Measurements from ENCODE around the gene GYS1. TPM values are rescaled to one million over a fixed set of nuclear protein-coding genes. Genes with fewer than 3 reads are reported as not detected.
A peak's percentile ranks its signal among the peaks of the same experiment; 100 is the strongest.

The GYS1 gene
- total and polyA plus RNA-seq, 12 donors: 23.7 to 63.9 (median 37.3) TPM

- WGBS, 4 donors: 58 to 64% (median 61%) methylated on average over 3 to 7 of the region's 7 CpGs
- H3K27me3 ChIP-seq: no peaks in the 10 kb centered on the region
- intact Hi-C loops (cut with DNase I): loop anchor here in 1 of 2 donors (10.0 kb wide), 1 partner anchor 88 kb away; the partner anchor contains the start of gene PPP1R15A
- no peak overlapping the region for H3K4me3 ChIP-seq
- H3K9me3 ChIP-seq (replicated peaks in 1 of 3): no peaks in the 10 kb centered on the region
- no peak for DNase-seq
- peaks cover 0 to 14% of the 10 kb centered on the region in 2 donors for H3K36me3 ChIP-seq (replicated peaks in 1 of 2)
- H3K4me1 ChIP-seq (replicated peaks in 1 of 2): peaks cover 31 to 34% of the 10 kb centered on the region in 2 donors
- H3K27ac ChIP-seq: peak overlapping the region in 4 of 5 donors; percentile 47 to 93 (median 66)
- TF ChIP-seq CTCF (IDR thresholded peaks at IDR 0.05): no peak
- TF ChIP-seq POLR2A (IDR thresholded peaks at IDR 0.05): no peak
These were observed 30.3 kb downstream of the GYS1 start for GRCh38 chr19:48962849-48963165.

GRCh38 chr19:48962029-48962848, 30.9 kb downstream of the GYS1 start:
- H3K27ac ChIP-seq: peak overlapping the region in 4 of 5 donors; percentile 47 to 93 (median 59)
- 57 to 69% (median 67%) methylated on average over 20 to 22 of the region's 22 CpGs for WGBS, 4 donors
- H3K9me3 ChIP-seq (replicated peaks in 1 of 3): no peaks in the 10 kb centered on the region
- no peaks in the 10 kb centered on the region for H3K27me3 ChIP-seq
- no peak for TF ChIP-seq CTCF (IDR thresholded peaks at IDR 0.05)
- no peak for TF ChIP-seq POLR2A (IDR thresholded peaks at IDR 0.05)
- peak in 6 of 7 donors; percentile 44 to 59 (median 58) for DNase-seq
- no peak overlapping the region for H3K4me3 ChIP-seq
- H3K36me3 ChIP-seq (replicated peaks in 1 of 2): peaks cover 0 to 14% of the 10 kb centered on the region in 2 donors
- peaks cover 30 to 31% of the 10 kb centered on the region in 2 donors for H3K4me1 ChIP-seq (replicated peaks in 1 of 2)
- intact Hi-C loops (cut with DNase I): loop anchor here in 1 of 2 donors (10.0 kb wide), 1 partner anchor 87 kb away; the partner anchor contains the start of gene PPP1R15A

- 81 to 86% (median 85%) methylated on average over 11 to 12 of the region's 12 CpGs for WGBS, 4 donors
- H3K4me3 ChIP-seq: no peak overlapping the region
- no peak for DNase-seq
- no peaks in the 10 kb centered on the region for H3K27me3 ChIP-seq
- H3K27ac ChIP-seq: peak overlapping the region in 1 of 5 donors; percentile 62
- TF ChIP-seq POLR2A (IDR thresholded peaks at IDR 0.05): no peak
- TF ChIP-seq CTCF (IDR thresholded peaks at IDR 0.05): no peak
- intact Hi-C loops (cut with DNase I): loop anchor here in 1 of 2 donors (10.0 kb wide), 1 partner anchor 87 kb away; the partner anchor contains the start of gene PPP1R15A
- H3K36me3 ChIP-seq (replicated peaks in 1 of 2): peaks cover 0 to 8% of the 10 kb centered on the region in 2 donors
- no peaks in the 10 kb centered on the region for H3K9me3 ChIP-seq (replicated peaks in 1 of 3)
- peaks cover 25% of the 10 kb centered on the region in 2 donors for H3K4me1 ChIP-seq (replicated peaks in 1 of 2)
These were observed 31.5 kb downstream of the GYS1 start for GRCh38 chr19:48961673-48962028.

- no peak overlapping the region for H3K4me3 ChIP-seq
- TF ChIP-seq CTCF (IDR thresholded peaks at IDR 0.05) (no peak), POLR2A (IDR thresholded peaks at IDR 0.05) (no peak)
- H3K27ac ChIP-seq: no peak overlapping the region
- intact Hi-C loops (cut with DNase I): loop anchor here in 1 of 2 donors (10.0 kb wide), 1 partner anchor 86 kb away; the partner anchor contains the start of gene PPP1R15A
- no peaks in the 10 kb centered on the region for H3K9me3 ChIP-seq (replicated peaks in 1 of 3)
- no peak for DNase-seq
- H3K27me3 ChIP-seq: no peaks in the 10 kb centered on the region
- H3K36me3 ChIP-seq (replicated peaks in 1 of 2): peaks cover 0 to 3% of the 10 kb centered on the region in 2 donors
- H3K4me1 ChIP-seq (replicated peaks in 1 of 2): peaks cover 20% of the 10 kb centered on the region in 2 donors
- WGBS, 4 donors: 85 to 90% (median 85%) methylated on average over 19 of the region's 19 CpGs
These were observed 32.0 kb downstream of the GYS1 start for GRCh38 chr19:48961051-48961649.

Data from adrenal gland (tissue), 12 donors.